ES-I3 (cell line): ENCODE measurements around the gene SLC35D3.
"Not testable (repeated sequence)": the region's sequence is repeated elsewhere in the genome, so short reads cannot be mapped to it uniquely, and the experiment has no call there.

Experiments
- H3K36me3 ChIP-seq: 2 replicates; pipeline ENCODE4 v1.6.1; 2013; ENCODE audit warnings: mild to moderate bottlenecking, low read length, control low read depth, moderate library complexity; ENCODE audit not compliant: insufficient read depth
- H3K4me1 ChIP-seq: 2 replicates; pipeline ENCODE4 v1.6.1; 2013; ENCODE audit warnings: mild to moderate bottlenecking, control low read depth, low read length; ENCODE audit not compliant: insufficient read depth
- H3K9ac ChIP-seq: 2 replicates; pipeline ENCODE4 v1.6.1; 2013; ENCODE audit warnings: low read depth, mild to moderate bottlenecking, low read length, moderate library complexity
- H3K9me3 ChIP-seq: 2 replicates; pipeline ENCODE4 v1.6.1; 2013; ENCODE audit warnings: mild to moderate bottlenecking, low read length, moderate library complexity; ENCODE audit not compliant: control insufficient read depth, insufficient read depth

Gene SLC35D3

DNA sequence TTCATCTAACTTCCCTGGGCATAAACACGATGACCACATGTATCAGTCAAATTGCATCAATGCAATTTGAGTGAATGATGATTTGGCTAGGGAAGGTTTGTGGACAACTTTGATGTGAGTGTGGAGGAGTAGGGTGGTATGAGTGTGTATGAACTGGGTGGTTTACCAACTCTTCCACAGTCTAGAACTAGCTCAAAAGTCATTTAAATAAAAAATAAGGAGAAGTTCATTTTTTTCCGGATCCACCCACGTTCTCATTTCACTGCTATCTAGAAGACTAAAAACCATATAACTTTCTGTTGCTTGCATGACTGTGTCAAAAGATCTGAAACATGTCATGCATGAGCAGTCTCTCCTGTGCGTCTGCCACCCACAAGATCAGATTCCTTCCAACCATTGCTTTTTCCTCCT, 23.6 kb downstream of the SLC35D3 start:
- H3K36me3 ChIP-seq, result no peaks in the 10 kb centered on the region
- peaks cover 7% of the 10 kb centered on the region; the same call in 1 of the 2 replicates for H3K4me1 ChIP-seq
- H3K9me3 ChIP-seq, result no peaks in the 10 kb centered on the region; the same call in 1 of the 2 replicates
- no peak overlapping the region for H3K9ac ChIP-seq

DNA sequence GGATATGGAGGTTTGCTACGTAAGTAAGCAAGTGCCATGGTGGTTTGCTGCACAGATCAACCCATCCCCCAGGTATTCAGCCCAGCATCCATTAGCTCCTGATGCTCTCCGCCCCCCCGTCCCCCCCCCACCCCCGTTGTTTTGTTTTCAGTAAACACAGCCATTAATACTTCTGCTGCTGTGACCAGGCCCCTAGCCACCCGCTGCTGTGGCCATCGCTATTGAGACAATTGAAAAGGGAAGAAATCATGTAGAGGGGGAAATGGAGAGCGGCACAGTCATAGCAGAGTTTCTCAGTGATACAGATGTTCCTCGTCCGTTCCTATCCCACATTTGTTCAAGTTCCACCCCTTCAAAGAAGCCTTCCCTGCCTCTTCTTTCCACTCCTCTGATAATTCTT, 24.9 kb downstream of the SLC35D3 start:
- Histone ChIP-seq H3K4me1 (peaks cover 7% of the 10 kb centered on the region; the same call in 1 of the 2 replicates), H3K36me3 (no peaks in the 10 kb centered on the region), H3K9ac (no peak overlapping the region), H3K9me3 (no peaks in the 10 kb centered on the region; the same call in 1 of the 2 replicates)

DNA sequence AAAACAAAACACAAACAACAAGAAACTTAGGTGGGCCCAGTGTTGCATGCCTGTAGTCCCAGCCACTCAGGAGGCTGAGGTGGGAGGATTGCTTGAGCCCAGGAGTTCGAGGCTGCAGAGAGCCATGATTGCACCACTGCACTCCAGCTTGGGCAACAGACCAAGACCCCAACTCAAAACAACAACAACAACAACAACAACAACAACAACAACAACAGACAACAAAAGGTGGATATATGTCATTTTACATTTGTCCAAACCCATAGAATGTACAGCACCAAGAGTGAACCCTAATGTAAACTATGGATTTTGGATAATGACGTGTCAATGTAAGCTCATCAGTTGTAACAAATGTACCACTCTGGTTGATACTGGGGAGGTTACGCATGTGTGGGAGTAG, 27.9 kb downstream of the SLC35D3 start:
- not testable (repeated sequence) for H3K9me3 ChIP-seq, H3K9ac ChIP-seq, H3K36me3 ChIP-seq
- peaks cover 11% of the 10 kb centered on the region for H3K4me1 ChIP-seq

DNA sequence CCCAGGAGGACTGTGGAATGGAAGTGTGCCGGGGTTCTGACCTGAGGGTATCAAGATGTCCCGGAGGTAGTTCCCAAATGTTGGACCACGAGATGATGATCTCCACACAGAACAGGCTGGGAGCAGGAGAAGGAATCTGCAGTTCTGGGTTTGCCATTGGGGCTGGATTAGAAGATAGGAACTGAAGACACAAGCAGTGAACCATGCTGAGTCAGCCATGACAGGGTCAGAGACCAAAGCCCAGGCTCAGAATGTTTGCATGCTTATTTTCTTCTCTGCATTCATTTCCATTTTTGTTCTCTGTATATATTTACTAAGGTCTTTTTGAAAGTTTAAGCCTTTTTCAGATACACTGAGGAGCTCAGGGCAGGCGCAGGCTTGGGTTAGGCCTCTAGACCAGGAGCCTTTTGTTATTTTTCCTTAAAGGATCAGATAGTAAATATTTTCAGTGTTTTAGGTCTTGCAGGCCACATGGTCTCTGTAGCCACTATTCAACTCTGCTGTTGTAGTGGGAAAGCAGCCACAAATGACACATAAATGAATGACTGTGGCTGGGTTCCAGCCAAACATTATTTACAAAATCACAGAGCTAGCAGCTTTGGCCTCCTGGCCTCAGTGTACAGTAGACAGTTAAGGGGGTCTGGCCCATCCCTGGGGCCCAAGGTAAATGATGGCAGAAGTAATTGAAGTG, 28.5 kb downstream of the SLC35D3 start:
- H3K9me3 ChIP-seq, result no peaks in the 10 kb centered on the region; the same call in 1 of the 2 replicates
- no peak overlapping the region for H3K9ac ChIP-seq
- H3K4me1 ChIP-seq, result peaks cover 18% of the 10 kb centered on the region
- no peaks in the 10 kb centered on the region for H3K36me3 ChIP-seq

DNA sequence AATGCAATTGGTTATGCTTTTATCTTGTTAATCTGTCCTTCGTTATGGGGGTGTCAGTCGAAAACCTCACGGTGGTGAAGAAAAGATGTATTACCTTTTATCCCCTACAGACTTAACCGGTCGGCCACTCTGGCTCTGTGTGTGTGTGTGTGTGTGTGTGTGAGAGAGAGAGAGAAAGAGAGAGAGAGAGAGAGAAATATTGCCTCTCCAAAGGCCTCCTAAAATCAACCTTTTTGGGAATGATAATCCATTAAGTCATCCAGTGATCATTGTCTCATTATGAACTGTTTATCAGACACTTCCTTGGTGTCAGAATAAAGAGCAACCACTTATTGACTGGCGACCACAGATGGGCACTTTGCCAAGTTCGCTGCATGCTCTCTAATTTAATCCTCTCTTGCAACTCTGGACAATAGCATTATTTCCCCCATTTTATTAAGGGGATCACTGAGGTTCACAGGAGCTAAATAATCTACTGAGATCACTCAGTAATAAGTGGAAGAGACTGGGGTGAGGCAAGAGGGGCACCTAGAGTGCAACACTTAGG, 30.7 kb downstream of the SLC35D3 start:
- H3K4me1 ChIP-seq, result peaks cover 18% of the 10 kb centered on the region
- H3K9me3 ChIP-seq, result no peaks in the 10 kb centered on the region; the same call in 1 of the 2 replicates
- no peaks in the 10 kb centered on the region for H3K36me3 ChIP-seq
- H3K9ac ChIP-seq, result no peak overlapping the region

DNA sequence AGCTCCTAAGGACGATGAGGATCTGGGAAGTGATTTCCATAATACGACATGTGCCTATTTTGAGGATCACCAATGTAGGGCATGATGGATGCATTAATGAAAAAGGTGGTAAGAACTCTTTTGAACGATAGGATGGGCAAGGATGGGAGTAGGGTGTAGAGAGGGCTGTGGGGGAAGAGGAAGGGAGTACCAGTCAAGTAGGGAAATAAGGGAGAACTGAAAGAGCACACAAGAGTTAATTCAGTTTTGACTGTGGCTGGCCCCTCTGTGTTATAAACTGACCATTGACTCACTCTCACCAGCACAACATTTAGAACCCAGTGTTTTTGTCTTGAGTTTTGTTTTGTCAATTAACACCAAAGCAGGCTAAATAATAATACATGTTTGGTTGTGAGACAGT, 33.0 kb downstream of the SLC35D3 start:
- Histone ChIP-seq H3K9ac (no peak overlapping the region), H3K36me3 (no peaks in the 10 kb centered on the region), H3K4me1 (peaks cover 40% of the 10 kb centered on the region), H3K9me3 (no peaks in the 10 kb centered on the region)

DNA sequence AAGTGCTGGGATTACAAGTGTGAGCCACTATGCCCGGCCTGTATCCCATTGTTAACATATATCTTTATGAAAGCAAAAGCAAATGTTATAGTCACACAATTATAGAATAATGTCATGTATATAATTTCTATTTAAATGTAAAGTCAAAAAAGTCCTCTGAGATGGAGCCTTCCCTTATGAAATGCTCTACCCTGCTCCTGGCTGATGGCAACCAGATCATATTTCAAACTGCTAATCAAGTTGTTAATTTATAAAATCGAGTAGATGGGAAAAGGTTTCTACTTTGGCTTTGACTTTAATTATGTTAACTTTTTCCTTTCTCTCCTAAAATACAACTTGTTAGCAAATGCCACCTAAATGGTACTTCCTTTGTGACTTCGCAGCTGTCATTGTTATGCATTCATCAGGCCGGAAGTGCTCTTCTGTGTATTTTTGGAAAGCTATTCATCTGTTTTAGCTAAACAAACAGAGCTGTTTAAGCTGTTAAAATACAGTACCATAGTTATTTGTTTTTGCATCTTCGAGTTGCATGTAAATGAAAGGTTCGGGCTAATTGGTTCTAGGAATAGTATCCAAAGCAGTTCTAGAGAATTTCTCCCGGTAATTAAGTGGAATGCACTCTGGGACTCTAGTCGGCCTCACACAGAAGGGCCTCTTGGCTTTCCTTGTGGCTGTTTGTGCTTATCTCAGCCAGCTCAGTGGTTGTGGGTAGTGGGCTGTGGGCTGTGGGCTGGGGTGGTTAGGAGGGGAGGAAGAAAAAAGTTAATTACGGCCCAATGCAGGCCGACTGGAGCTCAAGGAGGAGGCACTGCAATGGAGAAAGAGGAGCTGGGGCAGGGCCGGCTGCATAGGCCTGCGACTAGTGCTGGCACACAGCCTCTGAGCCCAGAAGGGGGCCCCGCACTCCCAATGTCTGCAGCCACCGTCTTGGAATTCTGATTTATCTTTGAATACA, 34.8 kb downstream of the SLC35D3 start:
- no peaks in the 10 kb centered on the region for H3K36me3 ChIP-seq
- peaks cover 43% of the 10 kb centered on the region for H3K4me1 ChIP-seq
- peak overlapping the region; percentile 22; the same call in 1 of the 2 replicates for H3K9ac ChIP-seq
- no peaks in the 10 kb centered on the region for H3K9me3 ChIP-seq

DNA sequence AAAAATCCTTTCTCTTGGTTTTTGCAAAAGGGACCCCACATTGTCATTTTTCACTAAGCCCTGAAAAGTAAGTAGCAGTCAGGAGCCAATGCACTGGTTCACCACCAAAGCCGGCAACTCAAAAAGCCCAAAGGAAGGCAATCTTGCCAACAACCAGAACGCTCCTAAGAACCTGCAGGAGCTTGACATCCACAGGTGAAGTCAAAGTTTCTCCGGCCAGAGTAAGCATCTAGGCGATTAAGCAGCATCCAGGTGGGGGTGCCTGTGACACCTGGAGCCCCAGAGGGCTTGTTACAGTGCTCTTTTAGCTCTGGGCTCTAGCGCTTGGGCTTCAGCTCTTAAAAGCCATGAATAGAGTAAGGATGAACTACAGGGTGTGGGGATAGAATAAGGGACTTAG, 36.1 kb downstream of the SLC35D3 start:
- H3K4me1 ChIP-seq, result peaks cover 50% of the 10 kb centered on the region
- H3K9ac ChIP-seq, result no peak overlapping the region
- no peaks in the 10 kb centered on the region for H3K9me3 ChIP-seq

DNA sequence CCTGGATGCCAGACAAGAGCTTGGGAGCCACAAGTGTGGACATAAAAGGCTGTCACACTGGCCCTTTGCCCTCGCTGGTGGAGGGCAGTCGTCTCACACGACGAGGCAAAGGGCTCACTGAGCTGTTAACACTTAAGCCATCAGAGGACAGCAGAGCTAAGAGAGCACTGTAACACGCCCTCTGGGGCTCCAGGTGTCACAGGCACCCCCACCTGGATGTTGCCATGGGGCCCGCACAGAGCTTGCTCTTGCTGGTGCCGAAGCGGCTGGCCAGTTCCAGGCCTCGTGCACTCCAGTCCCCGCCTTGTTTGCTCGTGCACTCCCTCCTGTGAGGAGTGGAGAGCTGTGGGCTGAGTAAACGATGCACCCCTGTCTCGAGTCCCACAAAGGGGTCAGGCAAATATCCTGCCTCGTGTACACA, 37.4 kb downstream of the SLC35D3 start:
- H3K9me3 ChIP-seq, result no peaks in the 10 kb centered on the region
- no peak overlapping the region for H3K9ac ChIP-seq
- no peaks in the 10 kb centered on the region for H3K36me3 ChIP-seq
- peaks cover 52% of the 10 kb centered on the region for H3K4me1 ChIP-seq

More for the DNA sequence above, 36.1 kb downstream of the SLC35D3 start:
- H3K36me3 ChIP-seq, result no peaks in the 10 kb centered on the region

DNA sequence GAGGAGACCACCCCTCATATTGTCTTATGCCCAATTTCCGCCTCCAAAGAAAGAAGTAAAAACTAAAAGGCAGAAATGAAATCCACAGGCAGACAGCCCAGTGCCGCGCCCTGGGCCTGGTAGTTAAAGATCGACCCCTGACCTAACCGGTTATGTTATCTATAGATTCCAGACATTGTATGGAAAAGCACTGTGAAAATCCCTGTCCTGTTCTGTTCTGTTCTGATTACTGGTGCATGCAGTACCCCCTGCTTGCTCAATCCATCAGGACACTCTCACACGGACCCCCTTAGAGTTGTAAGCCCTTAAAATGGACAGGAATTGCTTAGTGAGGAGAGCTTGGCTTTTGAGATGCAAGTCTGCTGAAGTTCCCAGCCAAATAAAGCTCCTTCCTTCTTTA, 37.8 kb downstream of the SLC35D3 start:
- H3K9ac ChIP-seq, H3K36me3 ChIP-seq, H3K9me3 ChIP-seq: not testable (repeated sequence)
- peaks cover 48% of the 10 kb centered on the region for H3K4me1 ChIP-seq

DNA sequence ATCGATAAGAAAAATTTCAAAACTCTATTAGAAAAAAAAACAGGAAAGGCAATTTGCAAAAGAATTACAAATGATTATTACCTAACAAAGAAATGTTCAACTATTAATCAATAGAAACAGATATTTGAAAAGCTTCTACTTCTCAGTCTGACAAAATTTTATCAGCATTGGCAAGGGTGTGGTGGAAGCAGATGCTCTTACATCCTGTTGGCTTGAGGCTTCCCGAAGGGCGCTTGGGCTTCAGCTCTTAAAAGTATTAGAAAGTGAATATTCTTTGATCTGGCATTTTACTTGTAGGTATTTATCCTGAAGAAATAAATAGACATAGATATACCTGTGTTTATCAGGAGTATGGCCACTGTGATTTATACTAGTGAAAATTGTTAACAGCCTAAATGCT, 38.7 kb downstream of the SLC35D3 start:
- H3K4me1 ChIP-seq, result peaks cover 40% of the 10 kb centered on the region
- H3K9me3 ChIP-seq, result no peaks in the 10 kb centered on the region
- H3K36me3 ChIP-seq, result no peaks in the 10 kb centered on the region
- no peak overlapping the region for H3K9ac ChIP-seq

DNA sequence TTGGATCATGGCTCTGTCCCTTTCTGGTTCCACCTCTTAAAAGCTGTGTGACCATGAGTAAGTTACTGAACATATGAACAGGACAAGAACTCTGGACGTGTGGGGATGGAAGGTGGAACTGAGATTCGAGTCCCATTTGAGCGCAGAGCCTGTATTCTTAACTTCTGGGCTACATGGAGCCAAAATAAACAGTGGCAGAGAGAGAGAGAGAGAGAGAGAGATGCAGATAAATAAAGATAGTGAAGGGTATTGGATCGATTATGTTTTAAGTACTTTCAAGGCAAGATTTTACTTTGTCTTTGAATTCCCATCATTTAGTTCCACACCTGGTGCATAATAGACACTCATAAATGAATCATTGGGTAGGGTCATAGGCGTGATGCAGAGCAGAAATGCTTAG, 39.7 kb downstream of the SLC35D3 start:
- H3K36me3 ChIP-seq, result no peaks in the 10 kb centered on the region
- no peaks in the 10 kb centered on the region for H3K9me3 ChIP-seq
- no peak overlapping the region for H3K9ac ChIP-seq
- peaks cover 38% of the 10 kb centered on the region for H3K4me1 ChIP-seq

DNA sequence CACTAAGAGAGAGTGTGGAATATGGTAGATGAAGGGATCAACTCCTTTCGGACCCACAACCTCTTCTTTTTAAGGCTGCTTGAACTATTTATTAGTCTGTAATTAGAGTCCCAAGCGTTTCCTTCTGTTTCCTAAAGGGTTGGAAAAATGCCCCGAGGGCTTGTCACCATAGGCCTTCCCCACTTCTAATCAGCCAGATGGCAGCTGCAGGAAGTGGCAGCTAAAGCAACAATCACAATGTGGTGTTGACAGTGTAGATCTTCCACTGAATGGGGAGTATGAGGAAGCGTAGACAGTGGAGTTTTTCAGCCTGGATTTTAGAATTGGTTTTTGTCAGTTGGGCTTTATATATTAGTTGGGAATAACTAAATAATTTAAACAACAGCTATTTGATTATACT, 40.6 kb downstream of the SLC35D3 start:
- Histone ChIP-seq H3K9me3 (no peaks in the 10 kb centered on the region), H3K36me3 (no peaks in the 10 kb centered on the region), H3K9ac (no peak overlapping the region), H3K4me1 (peaks cover 34% of the 10 kb centered on the region)

DNA sequence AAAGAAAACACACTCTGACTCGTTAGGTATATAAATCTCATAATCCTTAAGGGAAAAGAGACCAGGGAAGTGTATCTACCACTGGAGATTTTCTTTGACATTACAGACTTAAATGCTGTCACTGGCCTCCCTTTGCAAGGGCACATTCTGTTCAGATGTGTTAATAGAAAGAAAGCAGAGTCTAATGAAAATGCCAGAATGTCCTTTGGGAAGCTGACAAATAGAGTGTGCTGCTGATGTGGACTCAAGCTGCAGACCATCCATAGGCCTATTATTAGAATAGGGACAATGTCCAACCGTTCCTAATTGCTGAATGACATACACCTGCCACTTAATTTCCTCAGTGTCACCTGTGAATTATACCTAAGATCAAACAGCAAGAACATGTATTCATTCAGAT, 41.2 kb downstream of the SLC35D3 start:
- Histone ChIP-seq H3K9ac (no peak overlapping the region), H3K9me3 (no peaks in the 10 kb centered on the region), H3K36me3 (no peaks in the 10 kb centered on the region), H3K4me1 (peaks cover 31% of the 10 kb centered on the region)
